GM08714 (cell line): ENCODE measurements around the gene RPA4.
"Not testable (repeated sequence)": the region's sequence is repeated elsewhere in the genome, so short reads cannot be mapped to it uniquely, and the experiment has no call there.

Experiments used
- H3K4me3 ChIP-seq: fragments of 200-500 bp; sonication (Bioruptor generic); 2 replicates; pipeline ENCODE4 v1.5.1; 2014; ENCODE audit warnings: mild to moderate bottlenecking, low read length, inconsistent platforms
- ZNF274 ChIP-seq: IDR thresholded peaks from 2 replicates; pipeline ENCODE4 v1.6.1; 2012; ENCODE audit warnings: mild to moderate bottlenecking, low read depth, low read length

Gene RPA4

GRCh38 chrX:96883608-96884007, at the start of gene RPA4:
RPA4 (plus strand) TSS chrX:96883908; CDS start chrX:96884311, 403 bp downstream.
- TF ChIP-seq ZNF274: no peak
- H3K4me3 ChIP-seq: no peak within 1 kb of the TSS

- TF ChIP-seq ZNF274: no peak
- H3K4me3 ChIP-seq: no peak overlapping the region
Measured at GRCh38 chrX:96834137-96834536, 49.6 kb upstream of the RPA4 start.

GRCh38 chrX:96835660-96836289, 47.9 kb upstream of the RPA4 start:
- no peak overlapping the region for H3K4me3 ChIP-seq

GRCh38 chrX:96837808-96838207, 45.9 kb upstream of the RPA4 start:
- H3K4me3 ChIP-seq: no peak overlapping the region
- no peak for TF ChIP-seq ZNF274

More at GRCh38 chrX:96835660-96836289, 47.9 kb upstream of the RPA4 start:
- TF ChIP-seq ZNF274: no peak

- no peak for TF ChIP-seq ZNF274
- H3K4me3 ChIP-seq: no peak overlapping the region
Measured at GRCh38 chrX:96838537-96838936, 45.2 kb upstream of the RPA4 start.

- H3K4me3 ChIP-seq: no peak overlapping the region
- TF ChIP-seq ZNF274: no peak
Measured at GRCh38 chrX:96841325-96841724, 42.4 kb upstream of the RPA4 start.

GRCh38 chrX:96841866-96842265, 41.8 kb upstream of the RPA4 start:
- not testable (repeated sequence) for H3K4me3 ChIP-seq

- no peak overlapping the region for H3K4me3 ChIP-seq
- TF ChIP-seq ZNF274: no peak
Measured at GRCh38 chrX:96843566-96843965, 40.1 kb upstream of the RPA4 start.

- no peak for TF ChIP-seq ZNF274
- no peak overlapping the region for H3K4me3 ChIP-seq
Measured at GRCh38 chrX:96846841-96847240, 36.9 kb upstream of the RPA4 start.

GRCh38 chrX:96859422-96859821, 24.3 kb upstream of the RPA4 start:
- H3K4me3 ChIP-seq: not testable (repeated sequence)

GRCh38 chrX:96861218-96861617, 22.5 kb upstream of the RPA4 start:
- no peak overlapping the region; the same call in 1 of the 2 replicates for H3K4me3 ChIP-seq
- TF ChIP-seq ZNF274: no peak

GRCh38 chrX:96861661-96862060, 22.0 kb upstream of the RPA4 start:
- TF ChIP-seq ZNF274: no peak

GRCh38 chrX:96884027-96884426, 319 bp downstream of the RPA4 start:
- no peak overlapping the region for H3K4me3 ChIP-seq
- TF ChIP-seq ZNF274: no peak

More at GRCh38 chrX:96861661-96862060, 22.0 kb upstream of the RPA4 start:
- H3K4me3 ChIP-seq: no peak overlapping the region; the same call in 1 of the 2 replicates

- no peak overlapping the region for H3K4me3 ChIP-seq
- TF ChIP-seq ZNF274: no peak
Measured at GRCh38 chrX:96889726-96890125, 6.0 kb downstream of the RPA4 start.

GRCh38 chrX:96906741-96907140, 23.0 kb downstream of the RPA4 start:
- TF ChIP-seq ZNF274: no peak

More at GRCh38 chrX:96906741-96907140, 23.0 kb downstream of the RPA4 start:
- no peak overlapping the region for H3K4me3 ChIP-seq
